H9 (cell line): ENCODE measurements around the gene SRGAP3. TPM values are rescaled to one million over a fixed set of nuclear protein-coding genes. Genes with fewer than 3 reads are reported as not detected.

ENCODE experiments used
- DNase-seq: peaks from one replicate; pipeline ENCODE4 v3.0.0-alpha.2; 2017
- H2AFZ ChIP-seq: one replicate; pipeline ENCODE4 v1.6.1; 2013; ENCODE audit warnings: mild to moderate bottlenecking, low read length, control low read depth, moderate library complexity
- H2AK5ac ChIP-seq: 2 replicates; pipeline ENCODE4 v1.6.1; 2013; ENCODE audit warnings: low read length, control low read depth, mixed read lengths; ENCODE audit not compliant: insufficient read length
- H2BK120ac ChIP-seq: one replicate; pipeline ENCODE4 v1.6.1; 2013; ENCODE audit warnings: low read depth, mild to moderate bottlenecking, low read length, control low read depth, inconsistent platforms; ENCODE audit not compliant: poor library complexity, severe bottlenecking
- H2BK12ac ChIP-seq: 2 replicates; pipeline ENCODE4 v1.6.1; 2013; ENCODE audit warnings: low read length, control low read depth, mixed read lengths, low read depth; ENCODE audit not compliant: insufficient read length
- H2BK15ac ChIP-seq: 2 replicates; pipeline ENCODE4 v1.6.1; 2013; ENCODE audit warnings: low read depth, low read length, control low read depth
- H2BK20ac ChIP-seq: one replicate; pipeline ENCODE4 v1.6.1; 2013; ENCODE audit warnings: low read depth, mild to moderate bottlenecking, low read length, control low read depth, inconsistent platforms; ENCODE audit not compliant: poor library complexity, severe bottlenecking
- H2BK5ac ChIP-seq: 2 replicates; pipeline ENCODE4 v1.6.1; 2013; ENCODE audit warnings: low read length, control low read depth, mixed read lengths; ENCODE audit not compliant: insufficient read length
- H3K14ac ChIP-seq: 2 replicates; pipeline ENCODE4 v1.6.1; 2013; ENCODE audit warnings: low read length, control low read depth; ENCODE audit not compliant: insufficient read depth
- H3K18ac ChIP-seq: 2 replicates; pipeline ENCODE4 v1.6.1; 2013; ENCODE audit warnings: low read depth, mild to moderate bottlenecking, mixed read lengths, low read length, control low read depth; ENCODE audit not compliant: insufficient read length
- H3K23ac ChIP-seq: 2 replicates; pipeline ENCODE4 v1.6.1; 2013; ENCODE audit warnings: low read length, control low read depth, mixed read lengths, low read depth; ENCODE audit not compliant: insufficient read length
- H3K23me2 ChIP-seq: 2 replicates; pipeline ENCODE4 v1.6.1; 2013; ENCODE audit warnings: low read depth, mild to moderate bottlenecking, mixed read lengths, low read length, control low read depth; ENCODE audit not compliant: insufficient read length, poor library complexity, severe bottlenecking
- H3K27ac ChIP-seq: 2 replicates; pipeline ENCODE4 v1.5.1; 2013; ENCODE audit warnings: low read length, control low read depth, mixed read lengths, low read depth; ENCODE audit not compliant: insufficient read length
- H3K27me3 ChIP-seq: 2 replicates; pipeline ENCODE4 v1.6.1; 2013; ENCODE audit warnings: low read length, control low read depth, inconsistent platforms; ENCODE audit not compliant: insufficient read depth
- H3K4ac ChIP-seq: 2 replicates; pipeline ENCODE4 v1.6.1; 2013; ENCODE audit warnings: low read depth, mild to moderate bottlenecking, control low read depth, inconsistent platforms, low read length, moderate library complexity
- H3K4me1 ChIP-seq: 2 replicates; pipeline ENCODE4 v1.6.1; 2013; ENCODE audit warnings: low read length, control low read depth, inconsistent platforms; ENCODE audit not compliant: insufficient read depth
- H3K4me2 ChIP-seq: 2 replicates; pipeline ENCODE4 v1.6.1; 2013; ENCODE audit warnings: low read length, control low read depth, mixed read lengths; ENCODE audit not compliant: insufficient read length, insufficient read depth
- H3K56ac ChIP-seq: 2 replicates; pipeline ENCODE4 v1.6.1; 2013; ENCODE audit warnings: low read depth, mild to moderate bottlenecking, mixed read lengths, low read length, control low read depth; ENCODE audit not compliant: insufficient read length
- H3K79me1 ChIP-seq: 2 replicates; pipeline ENCODE4 v1.6.1; 2013; ENCODE audit warnings: low read depth, mild to moderate bottlenecking, moderate library complexity, low read length, control low read depth, inconsistent platforms; ENCODE audit not compliant: insufficient read depth, poor library complexity, severe bottlenecking
- H3K79me2 ChIP-seq: 2 replicates; pipeline ENCODE4 v1.6.1; 2013; ENCODE audit warnings: low read length, control low read depth, inconsistent platforms; ENCODE audit not compliant: insufficient read depth
- H3K9ac ChIP-seq: 2 replicates; pipeline ENCODE4 v1.6.1; 2013; ENCODE audit warnings: low read length, control low read depth, mixed read lengths; ENCODE audit not compliant: insufficient read length; ENCODE audit errors: extremely low read depth
- H3K9me3 ChIP-seq: one replicate; pipeline ENCODE4 v1.6.1; 2013; ENCODE audit warnings: low read depth, low read length, inconsistent platforms; ENCODE audit not compliant: control insufficient read depth
- H3T11ph ChIP-seq: one replicate; pipeline ENCODE4 v1.6.1; 2013; ENCODE audit warnings: mild to moderate bottlenecking, low read length, control low read depth, inconsistent platforms
- H4K20me1 ChIP-seq: one replicate; pipeline ENCODE4 v1.6.1; 2013; ENCODE audit not compliant: control insufficient read depth, insufficient read length, insufficient read depth
- H4K5ac ChIP-seq: 2 replicates; pipeline ENCODE4 v1.6.1; 2013; ENCODE audit warnings: low read depth, mild to moderate bottlenecking, mixed read lengths, low read length, control low read depth; ENCODE audit not compliant: insufficient read length
- H4K8ac ChIP-seq: replicated peaks from 2 replicates; pipeline ENCODE4 v1.6.1; 2013; ENCODE audit warnings: low read length, control low read depth, mixed read lengths, low read depth; ENCODE audit not compliant: insufficient read length
- H4K91ac ChIP-seq: 2 replicates; pipeline ENCODE4 v1.6.1; 2013; ENCODE audit warnings: low read depth, mild to moderate bottlenecking, moderate library complexity, mixed read lengths, low read length, control low read depth; ENCODE audit not compliant: insufficient read length
- H3K27ac Mint-ChIP-seq, 3 experiments: 2 replicates in 2 of 3; 3 replicates in 1 of 3; pipeline ENCODE4 v1.8.0; 2020 to 2021; ENCODE audit warnings: mixed read lengths in 3 of 3, mild to moderate bottlenecking in 1 of 3, moderate library complexity in 1 of 3
- H3K27me3 Mint-ChIP-seq: 2 replicates; pipeline ENCODE4 v1.8.0; 2021; ENCODE audit warnings: low read depth, mild to moderate bottlenecking, moderate library complexity, mixed read lengths
- H3K36me3 Mint-ChIP-seq, 3 experiments: 2 replicates in 2 of 3; 3 replicates in 1 of 3; pipeline ENCODE4 v1.8.0; 2020 to 2021; ENCODE audit warnings: low read depth in 3 of 3, mixed read lengths in 3 of 3; ENCODE audit not compliant: insufficient read depth in 1 of 3
- H3K4me1 Mint-ChIP-seq, 2 experiments: 2 replicates each; pipeline ENCODE4 v1.8.0; 2020; ENCODE audit warnings: mixed read lengths in 2 of 2
- H3K4me3 Mint-ChIP-seq, 2 experiments: 2 replicates in 1 of 2; 3 replicates in 1 of 2; pipeline ENCODE4 v1.8.0; 2020 to 2021; ENCODE audit warnings: mild to moderate bottlenecking in 2 of 2, mixed read lengths in 2 of 2, moderate library complexity in 1 of 2
- H3K9me3 Mint-ChIP-seq, 2 experiments: 2 replicates in 1 of 2; 3 replicates in 1 of 2; pipeline ENCODE4 v1.8.0; 2020; ENCODE audit warnings: mild to moderate bottlenecking in 2 of 2, mixed read lengths in 2 of 2, moderate library complexity in 1 of 2
- WGBS: extraction: QIAGEN DNeasy Blood & Tissue Kit; methylation state at CpG from one replicate; pipeline ENCODE4 v1.1.7; 2013; ENCODE audit warnings: missing lambda C conversion rate, low lambda C conversion rate, mixed read lengths; ENCODE audit not compliant: insufficient read length; ENCODE audit errors: extremely low coverage; 5-methylcytosine and 5-hydroxymethylcytosine counted together
- total RNA-seq: library from RNA; stranded (reverse); gene quantifications from 2 replicates; pipeline ENCODE4 v1.2.1, GENCODE V29; 2021
- TF ChIP-seq, protein P1 (sequence below): fragments of 200-600 bp; sonication (generic); conservative IDR thresholded peaks from 3 replicates; pipeline ENCODE4 v1.8.0; 2021; ENCODE audit warnings: antibody characterized with exemption, mild to moderate bottlenecking

The SRGAP3 gene
- total RNA-seq, 1 experiment from 2014 or later, result 3.4 TPM

DNA sequence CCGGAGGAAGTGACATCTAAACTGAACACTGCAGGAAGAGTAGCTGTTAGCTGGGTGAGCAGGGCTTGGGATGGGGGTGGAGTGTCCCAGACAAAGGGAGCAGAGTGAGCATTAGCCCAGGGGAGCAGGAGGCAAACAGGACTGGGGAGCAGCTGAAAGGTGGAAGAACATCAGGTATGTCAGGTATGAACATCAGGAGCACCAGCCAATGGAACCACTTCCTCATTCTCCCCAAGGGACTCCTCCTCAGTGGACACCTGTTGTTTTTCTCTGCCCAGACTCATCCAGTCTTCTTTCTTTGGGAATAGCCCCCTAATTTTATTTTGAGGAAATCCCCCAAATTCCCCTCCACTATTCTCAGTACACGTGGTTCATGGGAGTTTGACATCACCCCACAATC is 178.5 kb downstream of the SRGAP3 start:
- no peaks in the 10 kb centered on the region for H4K20me1 ChIP-seq
- no peak overlapping the region for H3T11ph ChIP-seq

More for the DNA sequence above, 178.5 kb downstream of the SRGAP3 start:
- H3K27ac ChIP-seq, result no peak overlapping the region
- peaks cover 4% of the 10 kb centered on the region; the same call in 1 of the 2 replicates for H3K27me3 Mint-ChIP-seq
- peaks cover 11 to 13% of the 10 kb centered on the region in 2 experiments for H3K4me1 Mint-ChIP-seq
- H3K56ac ChIP-seq, result no peak overlapping the region
- no peak overlapping the region for H2BK5ac ChIP-seq
- H3K14ac ChIP-seq, result no peak overlapping the region
- H3K79me2 ChIP-seq, result no peaks in the 10 kb centered on the region
- no peaks in the 10 kb centered on the region for H3K23me2 ChIP-seq
- no peak overlapping the region for H3K23ac ChIP-seq
- no peak for DNase-seq
- no peak overlapping the region for H4K5ac ChIP-seq
- TF ChIP-seq, protein P1, sequence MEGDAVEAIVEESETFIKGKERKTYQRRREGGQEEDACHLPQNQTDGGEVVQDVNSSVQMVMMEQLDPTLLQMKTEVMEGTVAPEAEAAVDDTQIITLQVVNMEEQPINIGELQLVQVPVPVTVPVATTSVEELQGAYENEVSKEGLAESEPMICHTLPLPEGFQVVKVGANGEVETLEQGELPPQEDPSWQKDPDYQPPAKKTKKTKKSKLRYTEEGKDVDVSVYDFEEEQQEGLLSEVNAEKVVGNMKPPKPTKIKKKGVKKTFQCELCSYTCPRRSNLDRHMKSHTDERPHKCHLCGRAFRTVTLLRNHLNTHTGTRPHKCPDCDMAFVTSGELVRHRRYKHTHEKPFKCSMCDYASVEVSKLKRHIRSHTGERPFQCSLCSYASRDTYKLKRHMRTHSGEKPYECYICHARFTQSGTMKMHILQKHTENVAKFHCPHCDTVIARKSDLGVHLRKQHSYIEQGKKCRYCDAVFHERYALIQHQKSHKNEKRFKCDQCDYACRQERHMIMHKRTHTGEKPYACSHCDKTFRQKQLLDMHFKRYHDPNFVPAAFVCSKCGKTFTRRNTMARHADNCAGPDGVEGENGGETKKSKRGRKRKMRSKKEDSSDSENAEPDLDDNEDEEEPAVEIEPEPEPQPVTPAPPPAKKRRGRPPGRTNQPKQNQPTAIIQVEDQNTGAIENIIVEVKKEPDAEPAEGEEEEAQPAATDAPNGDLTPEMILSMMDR, result no peak
- H3K27ac Mint-ChIP-seq, result no peak overlapping the region
- H3K18ac ChIP-seq, result no peak overlapping the region
- no peak overlapping the region for H2AK5ac ChIP-seq
- no peak overlapping the region for H2BK15ac ChIP-seq
- no peak overlapping the region for H2BK20ac ChIP-seq
- H3K4ac ChIP-seq, result no peak overlapping the region
- no peak overlapping the region for H3K4me2 ChIP-seq
- H4K91ac ChIP-seq, result no peak overlapping the region
- H3K79me1 ChIP-seq, result no peaks in the 10 kb centered on the region
- no peak overlapping the region for H2BK12ac ChIP-seq
- H2BK120ac ChIP-seq, result no peak overlapping the region
- H2AFZ ChIP-seq, result no peak overlapping the region
- WGBS, result no CpG with 5 or more reads among the region's 2 CpGs
- no peak overlapping the region for H3K9ac ChIP-seq
- no peak overlapping the region for H4K8ac ChIP-seq
- no peaks in the 10 kb centered on the region for H3K4me1 ChIP-seq
- H3K27me3 ChIP-seq, result no peaks in the 10 kb centered on the region
- H3K36me3 Mint-ChIP-seq, result no peaks in the 10 kb centered on the region
- H3K4me3 Mint-ChIP-seq, result peak overlapping the region in 1 of 2 experiments; percentile 10; a peak in 2 of 5 replicates
- H3K9me3 ChIP-seq, result no peaks in the 10 kb centered on the region
- H3K9me3 Mint-ChIP-seq, result no peaks in the 10 kb centered on the region
